ENCODE results near the gene STXBP6. TPM values are rescaled to one million over a fixed set of nuclear protein-coding genes. Genes with fewer than 3 reads are reported as not detected.

Gene STXBP6
- total RNA-seq, 1 donor from 2014 or later, result not detected

- intact Hi-C loops (cut with micrococcal nuclease), result no loop called here
Observed at GRCh38 chr14:24918822-24919221, 131.1 kb downstream of the STXBP6 start.

DNA sequence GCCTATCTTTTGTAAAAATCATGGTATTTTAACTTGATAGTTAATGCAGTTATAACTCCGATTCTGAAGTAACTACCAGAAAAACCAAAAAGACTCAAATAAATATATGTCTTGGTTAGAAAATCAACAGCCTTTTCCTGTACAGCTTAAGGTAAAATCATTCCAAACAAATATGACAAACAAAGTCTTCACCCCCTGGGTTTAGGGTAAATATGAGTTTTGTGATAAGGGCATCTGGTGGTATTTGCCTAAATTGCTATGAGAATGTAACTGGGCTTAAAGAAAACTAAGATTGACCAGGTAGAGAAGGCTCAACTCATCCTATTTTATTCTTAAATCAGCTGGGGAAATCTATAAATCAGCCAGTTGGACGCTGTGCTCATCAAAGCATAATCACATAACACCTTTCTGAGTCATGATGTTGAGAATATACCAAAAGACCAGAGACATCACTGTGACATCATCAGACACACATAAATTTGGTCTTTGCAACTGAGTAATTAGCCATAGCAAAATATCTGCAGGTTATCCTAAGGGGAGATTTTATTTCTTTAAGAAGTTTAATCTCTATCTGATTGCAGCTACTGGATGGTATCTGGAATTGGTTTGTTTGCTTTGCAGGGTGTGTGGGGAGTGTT lies 133.9 kb downstream of the STXBP6 start:
- intact Hi-C loops (cut with micrococcal nuclease), result no loop called here

DNA sequence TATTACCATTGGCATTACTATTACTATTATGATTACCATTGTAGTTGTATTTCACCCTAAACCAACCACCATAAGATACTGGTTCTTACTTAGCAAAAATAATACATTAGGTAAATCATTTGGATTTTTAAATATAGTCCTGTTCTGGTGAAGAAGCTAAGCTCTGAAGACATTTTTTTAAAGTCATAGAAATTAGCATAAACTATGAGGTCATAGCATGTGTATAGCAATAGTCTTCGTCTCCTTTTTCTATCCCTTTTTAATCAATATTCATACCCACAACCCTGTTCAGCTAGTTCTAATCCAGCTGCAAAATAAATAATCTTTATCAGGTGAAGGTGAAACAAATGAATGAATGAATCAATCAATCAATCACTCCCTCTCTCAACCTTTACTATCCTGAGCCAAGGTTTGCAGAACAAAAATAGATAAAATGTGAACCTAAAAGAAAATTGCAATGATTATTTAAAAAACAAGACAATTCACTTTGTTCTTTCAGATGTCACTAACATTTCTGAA lies 134.5 kb downstream of the STXBP6 start:
- intact Hi-C loops (cut with micrococcal nuclease), result no loop called here

DNA sequence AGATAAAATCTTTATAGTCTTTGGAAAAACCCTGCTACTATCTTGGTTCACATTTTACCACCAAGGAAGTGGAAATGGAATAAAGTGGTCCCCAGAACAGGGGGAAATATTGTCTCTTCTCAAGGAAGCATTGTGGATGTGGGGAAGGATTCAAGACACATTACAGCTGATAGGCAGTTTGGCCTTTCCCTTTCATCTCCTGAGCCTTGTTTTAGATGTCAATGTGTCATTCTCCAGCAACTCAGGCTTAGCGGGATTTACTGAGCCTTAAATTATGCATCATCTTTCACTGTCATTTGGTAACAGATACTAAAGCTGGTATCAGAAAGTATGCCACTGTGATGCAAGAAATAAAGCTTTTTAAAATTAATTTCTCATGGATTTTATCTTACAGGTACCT lies 136.2 kb downstream of the STXBP6 start:
- intact Hi-C loops (cut with micrococcal nuclease), result no loop called here

GRCh38 chr14:24913021-24913420 lies 136.9 kb downstream of the STXBP6 start:
- intact Hi-C loops (cut with micrococcal nuclease), result no loop called here

GRCh38 chr14:24911324-24912109 lies 138.4 kb downstream of the STXBP6 start:
- intact Hi-C loops (cut with micrococcal nuclease), result no loop called here

- intact Hi-C loops (cut with micrococcal nuclease), result no loop called here
Observed at GRCh38 chr14:24910408-24910986, 139.4 kb downstream of the STXBP6 start.

DNA sequence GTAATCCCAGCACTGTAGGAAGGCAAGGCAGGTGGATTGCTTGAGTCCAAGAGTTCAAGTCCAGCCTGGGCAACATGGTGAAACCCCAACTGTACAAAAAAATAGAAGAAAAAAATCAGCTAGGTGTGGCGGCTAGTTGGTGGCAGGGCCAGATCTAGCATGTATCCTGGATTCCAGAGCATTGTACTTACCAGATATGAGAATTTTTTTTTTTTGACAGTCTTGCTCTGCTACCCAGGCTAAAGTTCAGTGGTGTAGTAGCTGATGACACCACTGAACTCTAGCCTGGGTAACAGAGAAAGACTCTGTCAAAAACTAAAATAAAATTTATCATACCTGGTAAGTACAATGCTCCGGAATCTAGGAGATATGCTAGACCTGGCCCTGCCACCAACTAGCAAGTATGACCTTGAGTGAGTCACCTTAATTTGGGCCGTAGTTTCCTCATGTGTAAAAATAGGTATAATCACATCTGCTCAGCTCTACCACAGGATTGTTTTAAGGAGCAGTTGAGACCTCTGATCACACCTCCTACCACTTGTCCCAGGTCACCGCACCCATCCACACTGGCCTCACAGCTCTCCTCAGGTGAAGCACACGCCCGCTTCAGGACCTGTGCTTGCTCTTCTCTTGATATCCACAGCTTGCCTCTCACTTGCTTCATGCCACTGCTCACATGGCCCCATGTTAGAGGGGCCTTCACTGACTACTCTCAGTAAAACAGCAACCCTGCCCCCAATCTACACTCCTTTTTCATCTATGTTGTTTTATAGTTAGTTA lies 140.2 kb downstream of the STXBP6 start:
- intact Hi-C loops (cut with micrococcal nuclease), result no loop called here

- intact Hi-C loops (cut with micrococcal nuclease), result no loop called here
Observed at GRCh38 chr14:24908592-24909236, 141.2 kb downstream of the STXBP6 start.

GRCh38 chr14:24904533-24904932 lies 145.4 kb downstream of the STXBP6 start:
- intact Hi-C loops (cut with micrococcal nuclease), result no loop called here

- intact Hi-C loops (cut with micrococcal nuclease), result no loop called here
Observed at GRCh38 chr14:24903337-24903736, 146.6 kb downstream of the STXBP6 start.

DNA sequence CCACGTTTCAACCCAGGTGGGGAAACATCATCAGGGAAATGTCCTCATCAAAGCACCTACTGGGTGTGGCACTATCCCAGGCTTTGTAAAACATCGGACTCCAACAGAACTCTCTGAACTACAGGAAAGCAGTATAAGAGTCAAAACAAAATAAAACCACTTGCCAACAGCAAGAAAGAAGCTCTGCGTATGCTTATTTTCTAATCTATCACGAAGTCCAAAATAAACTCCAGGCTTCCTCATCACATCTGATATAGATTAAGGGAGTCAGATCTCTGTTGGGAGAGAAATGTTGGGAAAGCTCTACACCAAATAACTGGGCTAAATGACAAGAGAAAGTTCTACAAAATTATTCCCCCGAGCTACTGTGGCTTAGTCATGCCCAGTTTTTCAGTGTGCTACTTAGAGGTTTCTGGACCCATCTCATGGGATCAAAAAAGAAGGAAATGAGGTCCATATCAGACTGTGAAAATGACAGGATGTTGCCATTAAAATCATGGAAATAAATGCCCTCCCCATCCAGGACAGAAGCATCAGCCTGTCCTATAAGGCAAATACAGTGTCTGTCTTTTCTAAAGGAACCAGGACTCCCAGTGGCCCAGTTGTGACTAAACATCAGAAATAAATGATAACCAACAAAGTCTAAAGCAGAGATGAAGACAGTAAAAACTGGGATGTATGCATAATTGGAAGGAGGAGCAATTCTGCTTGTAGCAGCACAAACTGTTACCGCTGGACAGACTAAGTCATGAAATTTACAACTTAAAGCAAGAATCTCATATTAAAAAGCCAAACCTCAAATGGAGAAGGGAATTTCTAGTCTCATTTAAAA lies 149.5 kb downstream of the STXBP6 start:
- intact Hi-C loops (cut with micrococcal nuclease), result no loop called here

DNA sequence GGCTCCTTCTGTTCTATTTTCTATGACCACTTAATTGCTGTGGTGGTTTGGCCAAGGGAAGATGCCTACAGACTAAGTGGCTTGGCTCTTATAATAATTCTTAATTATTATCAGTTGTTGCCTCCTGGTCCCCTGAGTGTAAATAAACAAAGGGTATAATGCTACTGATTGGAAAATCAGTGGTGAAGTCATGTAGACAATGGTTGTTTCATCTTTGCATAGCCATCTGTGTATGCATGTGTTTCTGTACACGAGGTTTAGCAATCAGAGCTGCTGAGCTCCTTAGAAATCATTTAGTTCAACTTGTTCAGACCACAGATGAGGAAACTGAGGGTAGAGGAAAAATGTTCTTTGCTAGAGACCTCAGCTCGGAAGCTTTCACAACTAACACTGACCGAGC lies 152.2 kb downstream of the STXBP6 start:
- intact Hi-C loops (cut with micrococcal nuclease), result no loop called here

GRCh38 chr14:24895622-24896021 lies 154.3 kb downstream of the STXBP6 start:
- intact Hi-C loops (cut with micrococcal nuclease), result no loop called here

DNA sequence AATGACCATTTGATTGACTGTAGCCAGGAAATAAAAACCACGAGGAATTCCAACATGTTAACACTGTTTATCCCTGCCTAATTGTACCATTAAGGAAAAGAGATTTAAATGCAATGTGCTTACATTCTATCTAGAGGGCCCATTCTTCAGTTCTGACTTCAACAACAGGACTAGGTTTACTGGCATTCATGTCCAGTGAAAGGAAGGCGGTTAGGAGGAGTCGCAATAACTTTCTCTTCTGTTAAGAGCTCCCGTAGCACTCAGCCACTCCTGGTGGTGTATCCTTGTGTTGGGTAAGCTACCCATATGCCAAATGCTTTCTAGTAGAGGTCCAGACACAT lies 154.7 kb downstream of the STXBP6 start:
- intact Hi-C loops (cut with micrococcal nuclease), result no loop called here

GRCh38 chr14:24894583-24895242 lies 155.2 kb downstream of the STXBP6 start:
- intact Hi-C loops (cut with micrococcal nuclease), result no loop called here

DNA sequence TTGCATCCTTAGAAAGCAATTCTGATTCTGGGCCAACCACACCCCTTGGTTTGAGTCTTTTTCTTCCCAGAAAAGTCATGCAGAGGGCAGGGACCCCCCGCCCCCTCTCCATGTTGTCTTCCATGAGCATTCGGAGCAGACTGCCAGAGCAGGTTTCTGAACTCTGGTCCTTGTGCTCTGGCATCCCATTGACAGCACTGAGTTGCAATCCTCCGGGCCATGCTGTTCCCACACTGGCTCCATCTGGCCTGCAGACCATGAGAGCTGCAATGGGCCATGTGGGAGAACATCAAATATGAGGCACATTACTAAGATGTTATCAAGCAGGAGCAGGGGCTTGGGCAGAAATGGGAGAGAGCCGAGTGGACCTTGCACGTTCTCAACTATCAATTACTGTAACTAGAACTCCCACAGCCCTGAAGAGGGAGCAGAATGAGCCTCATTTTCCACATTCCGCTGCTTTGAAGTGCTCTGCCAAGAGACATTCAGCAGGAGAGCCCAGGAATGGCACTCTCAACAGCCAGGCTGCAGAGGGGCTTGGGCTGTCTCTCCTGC lies 157.4 kb downstream of the STXBP6 start:
- intact Hi-C loops (cut with micrococcal nuclease), result no loop called here

GRCh38 chr14:24891987-24892496 lies 157.9 kb downstream of the STXBP6 start:
- intact Hi-C loops (cut with micrococcal nuclease), result no loop called here

- intact Hi-C loops (cut with micrococcal nuclease), result no loop called here
Observed at GRCh38 chr14:24890716-24891115, 159.2 kb downstream of the STXBP6 start.

Data from T-helper 2 cell treated with Interferon-gamma antibody and Interleukin-4, amounts not matched to agents 100 ng/mL and 5 ng/mL, for 36 hours (primary cell).